ENCODE results near the gene HIRA.

HIRA gene

GRCh38 chr22:19411690-19412045, 19.9 kb downstream of the HIRA start:
- Histone ChIP-seq H3K9me3 (ENCODE audit: control insufficient read depth, insufficient read depth, low read length) (no peaks in the 10 kb centered on the region), H3F3A (ENCODE audit: control insufficient read depth, insufficient read depth) (no peaks in the 10 kb centered on the region), H3K4me2 (ENCODE audit: low read length) (no peak overlapping the region), H3K79me2 (ENCODE audit: control insufficient read depth, low read length) (peaks cover 64% of the 10 kb centered on the region), H3K4me3 (ENCODE audit: low read length) (no peak overlapping the region), H3K27me3 (ENCODE audit: control insufficient read depth, low read length) (no peaks in the 10 kb centered on the region), H3K36me3 (ENCODE audit: control insufficient read depth, low read length) (peaks cover 67% of the 10 kb centered on the region), H3K27ac (ENCODE audit: low read depth, low read length) (no peak overlapping the region), H3K4me1 (ENCODE audit: control insufficient read depth, low read length) (no peaks in the 10 kb centered on the region), H3K9me2 (replicated peaks; ENCODE audit: control insufficient read depth, low read length) (no peaks in the 10 kb centered on the region), H4K20me1 (ENCODE audit: control insufficient read depth, insufficient read depth, low read depth, low read length) (peaks cover 8% of the 10 kb centered on the region; the same call in 1 of the 2 replicates)
- TF ChIP-seq, protein P1, sequence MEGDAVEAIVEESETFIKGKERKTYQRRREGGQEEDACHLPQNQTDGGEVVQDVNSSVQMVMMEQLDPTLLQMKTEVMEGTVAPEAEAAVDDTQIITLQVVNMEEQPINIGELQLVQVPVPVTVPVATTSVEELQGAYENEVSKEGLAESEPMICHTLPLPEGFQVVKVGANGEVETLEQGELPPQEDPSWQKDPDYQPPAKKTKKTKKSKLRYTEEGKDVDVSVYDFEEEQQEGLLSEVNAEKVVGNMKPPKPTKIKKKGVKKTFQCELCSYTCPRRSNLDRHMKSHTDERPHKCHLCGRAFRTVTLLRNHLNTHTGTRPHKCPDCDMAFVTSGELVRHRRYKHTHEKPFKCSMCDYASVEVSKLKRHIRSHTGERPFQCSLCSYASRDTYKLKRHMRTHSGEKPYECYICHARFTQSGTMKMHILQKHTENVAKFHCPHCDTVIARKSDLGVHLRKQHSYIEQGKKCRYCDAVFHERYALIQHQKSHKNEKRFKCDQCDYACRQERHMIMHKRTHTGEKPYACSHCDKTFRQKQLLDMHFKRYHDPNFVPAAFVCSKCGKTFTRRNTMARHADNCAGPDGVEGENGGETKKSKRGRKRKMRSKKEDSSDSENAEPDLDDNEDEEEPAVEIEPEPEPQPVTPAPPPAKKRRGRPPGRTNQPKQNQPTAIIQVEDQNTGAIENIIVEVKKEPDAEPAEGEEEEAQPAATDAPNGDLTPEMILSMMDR (IDR thresholded peaks at IDR 0.05; ENCODE audit: low read depth, low read length, poor library complexity, severe bottlenecking) = no peak
- no peak for TF ChIP-seq EZH2phosphoT487 (IDR thresholded peaks at IDR 0.05; ENCODE audit: borderline replicate concordance, low read length)

DNA sequence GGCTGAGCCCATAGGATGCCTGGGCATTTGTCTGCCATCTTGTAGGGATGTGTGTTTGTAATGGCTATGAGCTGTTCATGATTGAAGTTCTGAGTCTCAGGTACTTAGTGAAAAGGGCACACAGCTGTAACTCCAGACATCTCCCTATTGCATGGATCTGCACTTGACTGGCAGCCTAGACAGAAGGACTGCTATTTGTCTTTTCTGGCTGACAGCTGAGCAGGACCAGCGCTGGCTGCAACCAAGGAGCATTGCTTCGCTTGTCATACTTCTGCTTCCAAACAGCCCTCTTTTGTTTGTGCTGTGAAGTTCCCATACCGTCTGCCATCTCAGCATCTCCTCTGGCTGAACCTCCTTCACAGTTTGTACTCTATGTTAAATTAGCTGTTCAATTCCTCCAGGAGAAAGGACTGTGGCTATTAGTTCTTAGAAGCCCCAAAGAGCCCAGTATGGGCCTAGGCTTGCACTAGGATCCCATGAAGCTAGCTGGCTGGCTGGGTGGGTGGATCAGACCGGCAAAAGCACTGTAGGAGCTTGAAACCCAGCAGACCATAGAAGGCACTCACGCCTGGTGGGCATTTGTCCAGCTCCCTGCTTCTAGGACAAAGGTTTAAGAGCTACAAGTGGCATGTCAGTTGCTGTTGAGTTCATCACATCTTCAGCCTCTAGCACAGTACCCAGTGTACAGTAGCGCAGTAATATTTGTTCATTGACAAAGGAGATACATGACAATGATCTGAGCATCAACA, 20.4 kb downstream of the HIRA start:
- TF ChIP-seq EZH2phosphoT487 (IDR thresholded peaks at IDR 0.05; ENCODE audit: borderline replicate concordance, low read length) = no peak
- TF ChIP-seq, protein P1 (IDR thresholded peaks at IDR 0.05; ENCODE audit: low read depth, low read length, poor library complexity, severe bottlenecking) = no peak
- Histone ChIP-seq H4K20me1 (ENCODE audit: control insufficient read depth, insufficient read depth, low read depth, low read length) (peaks cover 8% of the 10 kb centered on the region; the same call in 1 of the 2 replicates), H3K27ac (ENCODE audit: low read depth, low read length) (no peak overlapping the region), H3F3A (ENCODE audit: control insufficient read depth, insufficient read depth) (no peaks in the 10 kb centered on the region), H3K4me1 (ENCODE audit: control insufficient read depth, low read length) (no peaks in the 10 kb centered on the region), H3K27me3 (ENCODE audit: control insufficient read depth, low read length) (no peaks in the 10 kb centered on the region), H3K36me3 (ENCODE audit: control insufficient read depth, low read length) (peaks cover 69% of the 10 kb centered on the region), H3K9me3 (ENCODE audit: control insufficient read depth, insufficient read depth, low read length) (no peaks in the 10 kb centered on the region), H3K79me2 (ENCODE audit: control insufficient read depth, low read length) (peaks cover 59% of the 10 kb centered on the region), H3K4me2 (ENCODE audit: low read length) (no peak overlapping the region), H3K4me3 (ENCODE audit: low read length) (no peak overlapping the region), H3K9me2 (replicated peaks; ENCODE audit: control insufficient read depth, low read length) (no peaks in the 10 kb centered on the region)

DNA sequence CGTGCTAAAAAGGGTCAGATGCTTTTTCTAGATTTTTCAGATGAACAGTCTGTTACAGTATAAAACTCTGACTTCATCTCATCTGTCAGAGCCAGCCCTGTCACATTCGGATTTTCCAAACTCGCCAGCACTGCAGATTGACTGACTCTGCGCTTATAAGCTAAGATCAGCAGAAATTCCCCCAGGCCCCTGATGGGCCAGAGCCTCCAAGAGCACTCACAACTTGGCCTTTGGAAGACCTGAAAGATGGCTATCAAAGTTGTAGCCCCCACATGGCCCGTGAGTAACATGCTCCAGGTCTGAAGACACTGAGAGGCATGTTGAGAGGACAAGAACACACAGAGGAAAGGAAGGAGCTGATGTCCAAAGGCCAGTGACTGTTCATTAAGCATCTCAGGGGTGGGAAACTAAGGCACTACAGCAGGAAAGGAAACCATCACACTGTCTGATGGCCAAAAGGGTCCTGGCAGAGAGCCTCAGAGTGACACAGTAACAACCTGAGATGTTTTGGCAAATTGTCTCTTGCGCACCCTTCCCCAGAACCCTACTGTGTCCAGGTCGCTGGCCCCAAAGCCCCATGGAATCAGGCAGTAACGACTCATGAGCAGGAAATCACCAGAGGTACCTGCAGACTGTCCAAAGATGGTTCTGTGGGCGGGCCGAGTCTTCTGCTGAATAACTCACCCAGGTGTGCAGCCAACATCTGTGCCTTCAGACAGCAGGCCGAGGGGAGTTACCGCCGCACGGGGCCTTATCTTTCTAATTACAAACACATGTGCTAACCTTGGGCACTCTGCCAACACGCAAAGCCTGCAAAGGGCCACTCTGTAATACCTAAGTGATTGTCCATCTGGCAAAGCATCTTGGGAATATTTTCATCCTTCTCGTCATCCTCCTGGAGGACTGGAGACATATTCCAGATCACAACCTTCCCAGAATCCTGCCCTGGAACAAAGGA, 23.6 kb downstream of the HIRA start:
- Histone ChIP-seq H3K4me1 (ENCODE audit: control insufficient read depth, low read length) (no peaks in the 10 kb centered on the region), H4K20me1 (ENCODE audit: control insufficient read depth, insufficient read depth, low read depth, low read length) (peaks cover 7% of the 10 kb centered on the region; the same call in 1 of the 2 replicates), H3K4me3 (ENCODE audit: low read length) (no peak overlapping the region), H3K9me3 (ENCODE audit: control insufficient read depth, insufficient read depth, low read length) (no peaks in the 10 kb centered on the region), H3K79me2 (ENCODE audit: control insufficient read depth, low read length) (peaks cover 28% of the 10 kb centered on the region), H3K4me2 (ENCODE audit: low read length) (no peak overlapping the region), H3K27ac (ENCODE audit: low read depth, low read length) (no peak overlapping the region), H3K36me3 (ENCODE audit: control insufficient read depth, low read length) (peaks cover 93% of the 10 kb centered on the region), H3K27me3 (ENCODE audit: control insufficient read depth, low read length) (no peaks in the 10 kb centered on the region), H3K9me2 (replicated peaks; ENCODE audit: control insufficient read depth, low read length) (no peaks in the 10 kb centered on the region), H3F3A (ENCODE audit: control insufficient read depth, insufficient read depth) (no peaks in the 10 kb centered on the region)
- no peak for TF ChIP-seq EZH2phosphoT487 (IDR thresholded peaks at IDR 0.05; ENCODE audit: borderline replicate concordance, low read length)

Data from DOHH2 (cell line).